DMS 273 treated with DMSO at 0.1 percent for 48 hours (cell line): Measurements from ENCODE around the gene WNT5A.

Experiments used
- DNase-seq: peaks from one replicate; lab custom pipeline; 2025; lab: John Stamatoyannopoulos, UW

The WNT5A gene

GRCh38 chr3:55486857-55487380, at the start of gene WNT5A:
WNT5A (minus strand) TSS chr3:55487306; CDS start chr3:55486985, 321 bp downstream.
- DNase-seq = no peak

- DNase-seq = no peak
These were observed 47.8 kb upstream of the WNT5A start for GRCh38 chr3:55534876-55535275.

GRCh38 chr3:55532806-55533205, 45.7 kb upstream of the WNT5A start:
- DNase-seq = no peak

DNA sequence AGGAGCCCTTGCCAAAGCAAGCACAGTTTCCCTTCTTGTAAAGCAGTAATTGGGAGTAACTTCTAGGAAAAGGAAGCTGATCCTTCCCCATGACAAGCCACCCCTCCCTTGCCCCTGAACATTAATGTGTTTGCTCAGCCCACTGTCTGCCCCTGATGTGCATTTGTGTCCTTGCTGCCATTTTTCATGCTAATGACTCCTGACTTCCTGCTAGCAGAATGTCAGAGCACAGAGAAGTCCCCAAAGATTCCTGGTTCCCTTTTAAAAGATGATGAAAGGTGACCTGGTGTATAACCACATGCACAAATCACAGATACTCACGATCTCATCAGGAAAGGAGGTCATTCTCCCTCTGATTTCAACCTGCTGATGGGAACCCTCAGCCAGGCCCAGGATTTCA, 44.2 kb upstream of the WNT5A start:
- DNase-seq = no peak

DNA sequence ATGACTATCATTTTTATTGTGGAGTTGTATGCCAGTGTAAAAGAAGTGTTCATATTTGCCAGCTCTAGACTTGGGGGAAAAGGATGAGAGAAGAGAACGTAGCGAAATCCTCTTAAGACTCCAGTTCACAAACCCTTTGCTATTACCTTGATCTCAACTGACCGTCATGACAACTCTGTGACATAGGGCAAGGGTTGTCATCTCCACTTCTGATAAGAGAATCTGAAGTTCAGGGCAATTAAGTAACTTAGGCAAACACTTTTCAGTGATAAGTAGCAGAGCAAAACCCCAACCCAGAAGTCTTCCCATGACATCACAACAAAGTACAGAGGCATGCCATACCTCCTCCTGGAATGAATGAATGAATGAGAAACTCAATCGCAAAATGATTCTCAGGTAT, 40.3 kb upstream of the WNT5A start:
- DNase-seq = no peak

DNA sequence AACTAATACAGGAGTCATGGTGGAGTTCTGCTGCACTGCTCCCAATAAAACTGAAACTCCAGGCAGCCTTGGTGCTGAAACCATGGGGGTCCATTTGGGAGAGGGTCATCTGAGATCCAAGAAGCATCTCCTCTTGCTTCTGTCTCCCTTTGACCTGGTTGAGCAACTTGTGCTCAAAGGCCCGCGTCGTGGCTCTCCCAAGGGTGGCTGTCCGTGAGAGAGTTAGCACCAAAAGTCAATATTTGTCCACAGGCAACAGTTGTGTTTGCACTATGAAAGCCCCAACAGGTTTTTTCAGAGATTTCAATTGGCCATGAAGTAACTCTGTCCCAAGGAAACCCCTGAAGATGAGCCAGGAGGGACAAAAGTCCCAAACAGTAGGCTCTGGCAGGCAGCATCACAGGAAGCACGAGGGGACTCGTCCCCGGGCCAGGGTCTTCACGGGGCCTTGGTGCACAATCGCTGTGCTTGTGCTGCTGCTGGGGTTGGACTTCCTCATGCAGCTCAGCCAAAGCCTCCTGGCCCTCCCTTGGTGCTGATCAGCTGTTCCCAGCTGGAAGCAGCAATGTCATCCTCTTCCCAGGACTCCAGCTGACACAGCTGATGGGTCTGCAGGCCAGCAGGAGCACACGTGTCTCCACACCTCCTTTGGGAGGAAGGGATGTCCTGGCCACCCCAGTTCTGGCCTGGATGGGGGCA, 39.4 kb upstream of the WNT5A start:
- DNase-seq = no peak

- DNase-seq = no peak
These were observed 38.3 kb upstream of the WNT5A start for GRCh38 chr3:55525436-55525835.

- no peak for DNase-seq
These were observed 37.6 kb upstream of the WNT5A start for GRCh38 chr3:55524565-55525244.

DNA sequence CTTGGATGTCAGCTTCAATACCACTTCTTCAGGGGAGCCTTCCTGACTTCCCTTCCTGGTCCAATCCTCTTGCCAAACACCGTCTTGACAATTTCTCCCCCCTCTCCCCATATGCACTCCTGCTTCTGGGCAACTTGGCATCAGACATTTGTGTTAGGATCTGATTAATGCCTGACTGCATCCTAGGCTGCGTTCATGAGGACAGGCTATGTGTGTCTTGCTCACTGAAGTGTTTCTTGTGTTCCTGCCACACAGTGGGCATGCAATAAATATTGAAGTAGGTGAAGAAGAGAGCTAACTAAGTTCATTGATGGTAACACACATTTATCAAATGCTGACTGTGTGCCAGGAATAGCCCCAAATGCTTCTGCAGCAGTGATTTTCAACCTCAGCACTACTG, 36.4 kb upstream of the WNT5A start:
- DNase-seq = no peak

GRCh38 chr3:55521738-55522421, 34.8 kb upstream of the WNT5A start:
- DNase-seq = no peak

- DNase-seq = no peak
These were observed 34.1 kb upstream of the WNT5A start for GRCh38 chr3:55521064-55521737.

GRCh38 chr3:55519019-55519418, 31.9 kb upstream of the WNT5A start:
- DNase-seq = no peak

DNA sequence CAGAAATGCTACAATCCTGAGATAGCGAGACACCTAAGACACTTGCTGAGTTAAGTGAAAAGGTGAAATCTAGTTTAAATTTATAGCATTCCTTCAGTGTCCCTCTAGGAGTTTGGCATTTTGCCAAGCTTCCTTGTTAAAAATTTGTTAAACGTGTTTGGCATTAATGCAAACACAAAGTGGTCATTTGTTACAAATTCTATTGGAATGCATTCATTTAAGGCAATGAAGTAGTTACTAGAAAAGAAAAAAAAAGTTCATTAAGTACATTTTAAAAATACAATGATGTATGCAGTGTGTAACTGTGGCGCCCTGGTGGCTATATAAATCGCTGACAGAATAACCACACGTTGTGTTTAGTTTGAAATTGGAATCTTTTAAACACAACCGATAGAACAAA, 31.3 kb upstream of the WNT5A start:
- no peak for DNase-seq

DNA sequence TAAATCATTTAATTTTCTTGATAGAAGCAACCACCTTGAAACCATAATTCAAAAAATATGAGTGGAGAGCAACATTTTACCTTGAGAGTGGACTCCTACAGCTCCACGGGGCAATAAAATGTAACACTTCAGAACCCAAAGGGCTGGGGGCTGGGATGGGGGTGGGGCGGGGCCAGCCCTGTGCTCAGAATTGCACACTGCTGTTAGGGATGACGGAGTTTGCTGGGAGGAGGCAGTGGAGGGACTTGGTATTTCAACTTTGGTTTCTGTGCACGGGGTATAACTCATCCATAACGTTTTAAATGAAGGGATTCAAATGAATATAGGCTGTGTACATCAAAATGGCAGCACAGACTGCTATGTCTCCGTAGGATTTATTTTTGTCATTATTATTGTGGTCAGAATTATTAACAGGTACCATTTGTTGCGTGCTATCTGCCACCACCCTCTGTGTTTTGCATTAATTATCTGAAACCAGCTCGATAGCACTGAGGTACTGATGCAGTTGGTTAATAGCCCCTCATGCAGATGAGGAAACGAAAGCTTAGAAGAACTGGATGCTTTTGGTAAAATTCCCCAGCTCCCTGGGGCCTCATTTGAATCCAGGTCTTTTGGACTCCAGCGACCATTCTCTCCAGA, 29.4 kb upstream of the WNT5A start:
- DNase-seq = no peak

DNA sequence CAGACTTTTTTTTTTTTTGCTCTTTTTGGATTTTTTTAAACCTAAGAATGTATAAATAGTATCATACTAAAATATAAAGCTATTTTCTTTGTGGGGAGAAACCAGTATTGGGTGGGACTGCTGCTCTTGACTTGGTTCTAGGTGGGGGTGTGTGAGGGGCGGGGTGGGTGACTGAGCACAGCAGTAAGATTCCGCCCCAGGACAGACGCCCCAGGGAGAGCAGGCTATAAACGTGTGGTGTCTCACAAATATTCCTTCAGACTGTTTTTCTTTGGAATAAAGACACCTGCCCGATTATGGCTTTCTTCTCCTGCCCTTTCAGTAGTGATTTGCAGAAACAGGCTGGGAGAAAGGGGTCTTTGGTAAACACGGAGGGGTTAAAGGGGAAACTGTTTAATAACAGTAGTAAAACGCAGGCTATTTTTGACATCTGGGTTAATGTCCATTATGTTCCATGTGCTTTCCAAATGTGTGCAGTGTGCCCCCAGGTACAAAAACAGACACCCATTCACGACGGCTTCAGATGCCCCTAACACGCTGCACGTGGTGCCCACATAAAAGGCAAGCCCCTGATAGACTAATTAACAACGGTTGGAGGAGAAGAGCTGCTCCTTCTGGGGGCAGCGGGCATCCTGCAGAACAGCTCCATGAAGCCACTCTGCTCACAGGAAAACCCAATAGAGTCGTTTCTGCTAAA, 28.6 kb upstream of the WNT5A start:
- no peak for DNase-seq

DNA sequence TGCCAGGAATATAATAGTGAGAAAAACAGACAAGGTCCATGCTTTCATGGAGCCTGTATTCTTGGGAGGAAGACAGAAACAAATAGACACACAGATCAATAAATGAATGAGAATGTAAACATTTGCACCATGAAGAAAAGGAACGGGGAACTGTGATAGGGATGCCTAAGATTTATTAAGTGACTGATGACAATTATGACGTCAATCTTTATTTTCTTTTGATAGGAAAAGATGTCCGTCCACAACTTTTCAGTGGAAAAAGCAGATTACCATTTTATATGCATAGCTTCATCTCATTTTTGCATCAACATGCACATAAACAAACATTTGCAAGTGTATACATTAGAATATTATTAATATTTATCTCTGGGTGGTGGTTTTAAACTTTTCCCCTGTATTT, 27.9 kb upstream of the WNT5A start:
- no peak for DNase-seq

GRCh38 chr3:55512571-55513343, 25.7 kb upstream of the WNT5A start:
- no peak for DNase-seq

DNA sequence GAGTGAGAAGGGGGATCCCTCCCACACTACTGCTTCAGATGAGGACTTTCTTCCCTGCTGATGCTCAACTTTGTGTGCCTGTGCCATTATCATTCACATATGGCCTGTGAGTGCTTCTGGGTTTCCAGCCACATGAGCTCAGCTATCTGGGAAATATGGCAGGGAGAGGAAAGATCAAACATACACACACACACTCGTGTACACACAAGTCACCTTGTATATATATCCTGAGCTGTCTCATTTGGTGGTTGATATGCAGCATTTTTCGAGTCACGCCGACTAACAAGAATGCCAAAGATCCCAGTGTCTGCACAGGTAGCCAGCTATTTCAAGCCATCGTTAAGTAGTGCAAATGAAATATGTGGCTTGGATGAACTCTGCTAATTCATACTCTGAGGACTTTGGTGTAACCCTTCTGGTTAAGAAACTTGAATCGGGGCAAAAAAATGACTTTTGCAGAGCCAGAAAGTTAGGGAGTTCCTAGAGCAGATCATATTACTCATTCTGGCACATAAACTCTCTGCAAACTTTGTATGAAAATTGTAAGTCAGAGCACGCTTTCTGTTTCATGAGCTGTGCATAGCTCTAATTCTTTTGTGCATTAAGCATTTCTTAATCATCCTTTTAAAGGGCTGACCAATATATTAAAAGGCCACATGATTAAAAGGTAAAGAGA, 24.9 kb upstream of the WNT5A start:
- no peak for DNase-seq

DNA sequence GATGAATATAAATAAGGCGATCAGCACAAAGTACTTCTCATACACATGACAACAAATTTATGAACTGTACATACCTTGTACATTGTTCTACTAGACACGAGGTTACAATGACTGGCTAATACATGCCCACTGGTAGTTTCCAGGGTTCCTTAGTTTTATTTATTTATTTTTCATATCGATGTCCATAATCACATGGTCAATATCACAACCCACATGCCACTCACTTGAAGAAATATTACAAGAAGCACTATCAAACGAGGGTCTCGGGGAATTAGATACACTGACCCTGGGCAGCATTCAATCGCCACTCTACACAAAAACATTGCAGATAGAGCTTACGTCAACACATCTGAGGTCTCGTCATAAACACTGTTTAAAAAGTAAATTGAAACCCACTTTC, 21.2 kb upstream of the WNT5A start:
- no peak for DNase-seq

DNA sequence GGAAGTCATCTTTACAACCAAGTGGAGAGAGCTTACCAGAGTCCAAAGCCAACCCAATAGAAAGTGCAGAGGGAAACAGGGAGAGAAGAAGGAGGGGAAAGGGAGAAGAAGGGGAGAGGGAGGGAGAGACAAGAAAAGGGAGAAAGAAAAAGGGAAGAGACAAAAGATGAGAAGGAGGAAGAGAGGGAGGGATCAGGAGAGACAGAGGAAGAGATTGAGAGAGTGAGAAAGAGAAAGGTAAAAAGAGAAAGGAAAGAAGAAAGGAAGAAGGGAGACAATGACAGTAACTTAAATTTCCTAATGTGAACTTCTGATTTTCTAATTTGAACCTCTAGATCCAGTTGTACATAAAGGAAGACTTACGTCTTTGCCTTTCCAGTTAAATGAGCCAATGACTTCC, 20.7 kb upstream of the WNT5A start:
- no peak for DNase-seq
